ENCODE results near the gene CD28.

CD28 gene

DNA sequence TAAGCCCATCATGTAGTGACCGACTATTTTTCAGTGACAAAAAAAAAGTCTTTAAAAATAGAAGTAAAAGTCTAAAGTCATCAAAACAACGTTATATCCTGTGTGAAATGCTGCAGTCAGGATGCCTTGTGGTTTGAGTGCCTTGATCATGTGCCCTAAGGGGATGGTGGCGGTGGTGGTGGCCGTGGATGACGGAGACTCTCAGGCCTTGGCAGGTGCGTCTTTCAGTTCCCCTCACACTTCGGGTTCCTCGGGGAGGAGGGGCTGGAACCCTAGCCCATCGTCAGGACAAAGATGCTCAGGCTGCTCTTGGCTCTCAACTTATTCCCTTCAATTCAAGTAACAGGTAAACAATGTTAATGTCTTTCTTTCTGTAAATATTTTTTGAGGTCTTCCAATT is at the start of gene CD28:
TSS of gene CD28 (plus strand) at position 237 of the 400 bp plus-strand sequence. CDS start at position 295, 58 bp downstream.
- DNase-seq = no peak

DNA sequence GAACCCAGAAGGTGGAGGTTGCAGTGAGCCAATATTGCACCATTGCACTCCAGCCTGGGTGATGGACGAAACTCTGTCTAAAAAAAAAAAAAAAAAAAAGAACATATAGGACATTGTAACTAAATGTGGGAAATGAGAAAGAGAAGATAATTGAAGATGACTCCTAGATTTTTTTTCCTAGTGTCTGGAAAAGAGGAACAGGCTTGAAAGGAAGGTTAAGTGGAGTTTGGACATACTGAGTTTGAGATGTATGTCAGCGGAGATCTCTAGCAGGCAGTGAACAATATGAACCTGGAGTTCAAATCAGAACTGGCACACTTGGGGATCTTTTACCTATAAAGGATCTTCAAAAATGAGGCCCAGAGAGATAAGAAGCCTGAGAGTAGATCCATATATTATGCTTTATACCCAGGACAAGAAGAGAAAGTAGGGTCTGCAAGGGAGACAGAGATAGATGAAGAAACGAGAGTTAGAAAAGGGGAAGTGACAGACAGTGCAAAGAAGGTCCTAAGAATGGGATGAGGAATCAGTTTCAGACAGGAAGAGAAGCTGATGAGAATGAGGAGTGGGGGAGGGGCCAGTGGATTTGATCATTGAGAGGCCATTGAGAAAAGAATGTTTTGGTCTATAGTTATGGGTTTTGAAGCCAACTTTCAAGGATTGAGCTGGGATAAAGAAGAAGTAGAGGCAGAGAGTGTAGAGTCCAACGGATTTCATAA is 46.9 kb upstream of the CD28 start:
- DNase-seq = no peak

DNA sequence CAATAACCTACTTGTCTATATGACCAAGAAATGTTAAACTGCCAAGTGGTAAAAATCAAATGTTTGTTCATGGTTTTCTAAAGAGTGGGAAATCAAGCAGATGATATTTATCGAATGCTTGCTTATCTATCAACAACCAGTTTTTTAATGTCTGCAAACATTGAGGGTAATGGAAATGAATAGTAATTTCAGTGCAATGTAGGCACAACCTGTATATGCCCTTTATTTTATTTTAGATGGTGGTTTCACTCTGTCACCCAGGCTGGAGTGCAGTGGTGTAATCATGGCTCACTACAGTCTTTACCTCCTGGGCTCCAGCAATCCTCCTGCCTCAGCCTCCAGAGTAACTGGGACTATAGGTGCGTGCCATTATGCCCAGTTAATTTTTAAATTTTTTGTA is 46.0 kb upstream of the CD28 start:
- no peak for DNase-seq

DNA sequence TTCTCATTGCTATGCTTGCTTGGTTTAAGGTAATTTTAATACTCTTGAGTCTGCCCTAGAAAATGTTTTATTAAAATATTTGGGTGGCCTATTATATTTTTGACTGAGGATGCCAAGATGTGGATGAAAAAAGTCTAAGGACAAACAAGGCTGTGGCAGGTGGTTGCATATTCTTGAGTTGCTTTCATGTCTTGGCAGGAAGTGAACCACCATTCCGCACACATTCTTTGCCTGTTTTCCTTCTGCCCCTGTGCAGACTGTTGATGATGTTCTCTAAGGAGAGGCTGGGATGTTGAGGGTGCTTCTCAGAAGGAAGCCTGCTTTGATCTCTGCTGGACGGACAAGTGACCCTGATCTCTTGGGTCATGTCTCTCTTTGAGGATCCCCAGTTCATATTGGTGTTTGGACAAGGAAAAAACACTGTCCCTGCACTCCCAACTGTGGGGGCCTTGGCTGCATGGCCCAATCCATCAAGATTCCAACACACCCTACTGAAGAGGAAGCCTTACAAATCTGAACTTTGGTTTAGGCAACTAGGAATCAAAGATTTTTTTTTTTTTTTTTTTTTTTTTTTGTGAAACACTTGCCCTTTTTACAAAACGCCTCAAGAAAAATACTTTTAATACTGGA is 45.0 kb upstream of the CD28 start:
- DNase-seq = no peak

DNA sequence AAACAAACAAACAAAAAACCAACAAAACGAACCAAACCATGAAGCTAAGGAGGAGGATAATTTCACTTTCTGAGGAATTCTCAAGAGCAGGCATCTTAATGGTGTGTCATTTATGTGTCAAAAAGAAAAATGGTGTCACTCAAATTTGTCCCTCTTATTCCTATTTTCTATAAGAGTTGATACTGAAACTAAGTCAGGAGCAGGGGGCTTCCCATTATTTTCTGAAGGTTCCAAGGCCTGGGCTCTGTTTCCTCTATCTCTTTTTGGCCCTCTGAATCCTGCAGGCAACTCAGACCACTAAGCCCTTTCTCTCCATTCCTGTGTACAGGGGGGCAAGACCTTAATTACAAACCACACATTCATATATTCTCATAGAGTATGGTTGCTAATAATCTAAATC is 44.0 kb upstream of the CD28 start:
- no peak for DNase-seq

DNA sequence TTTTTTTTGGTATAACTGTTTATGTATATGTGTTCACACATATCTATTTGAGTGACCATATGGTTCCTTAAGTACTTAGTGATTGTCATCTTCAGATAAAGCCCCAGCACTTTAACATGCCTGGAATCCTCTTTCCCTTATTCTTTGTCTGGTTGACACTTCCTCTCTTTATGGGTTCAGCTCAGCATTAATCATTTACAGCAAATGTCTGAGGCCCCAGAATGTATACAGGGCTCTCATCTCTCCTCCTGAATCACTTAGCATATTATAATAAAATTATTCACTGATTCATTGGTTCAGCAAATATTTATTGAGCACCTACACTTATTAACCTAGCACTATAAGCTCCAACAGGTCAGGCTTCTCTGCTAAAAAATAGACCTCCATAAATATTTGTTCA is 43.5 kb upstream of the CD28 start:
- no peak for DNase-seq

DNA sequence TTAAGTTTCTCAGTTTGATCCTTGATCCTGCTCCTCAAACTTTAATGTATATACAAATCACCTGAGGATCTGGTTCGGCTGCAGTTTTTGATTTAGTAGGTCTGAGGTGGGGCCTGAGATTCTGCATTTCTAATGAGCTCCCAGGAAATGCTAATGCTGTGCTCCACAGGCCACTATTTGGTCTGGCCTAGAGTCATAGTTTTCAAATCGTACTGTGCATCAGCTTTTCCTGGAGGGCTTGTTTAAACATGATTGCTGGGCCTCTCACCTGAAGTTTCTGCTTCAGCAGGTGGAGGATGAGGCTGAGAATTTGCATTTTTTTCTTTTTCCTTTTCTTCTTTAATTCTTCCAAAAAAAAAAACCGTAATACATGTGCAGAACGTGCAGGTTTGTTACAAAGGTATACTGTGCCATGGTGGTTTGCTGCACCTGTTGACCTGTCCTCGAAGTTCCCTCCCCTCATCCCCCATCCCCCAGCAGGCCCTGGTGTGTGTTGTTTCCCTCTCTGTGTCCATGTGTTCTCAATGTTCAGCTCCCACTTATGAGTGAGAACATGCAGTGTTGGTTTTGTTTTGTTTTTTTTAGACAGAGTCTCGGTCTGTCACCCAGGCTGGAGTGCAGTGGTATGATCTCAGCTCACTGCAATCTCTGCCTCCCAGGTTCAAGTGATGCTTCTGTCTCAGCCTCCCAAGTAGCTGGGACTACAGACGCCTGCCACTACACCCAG is 42.2 kb upstream of the CD28 start:
- no peak for DNase-seq

DNA sequence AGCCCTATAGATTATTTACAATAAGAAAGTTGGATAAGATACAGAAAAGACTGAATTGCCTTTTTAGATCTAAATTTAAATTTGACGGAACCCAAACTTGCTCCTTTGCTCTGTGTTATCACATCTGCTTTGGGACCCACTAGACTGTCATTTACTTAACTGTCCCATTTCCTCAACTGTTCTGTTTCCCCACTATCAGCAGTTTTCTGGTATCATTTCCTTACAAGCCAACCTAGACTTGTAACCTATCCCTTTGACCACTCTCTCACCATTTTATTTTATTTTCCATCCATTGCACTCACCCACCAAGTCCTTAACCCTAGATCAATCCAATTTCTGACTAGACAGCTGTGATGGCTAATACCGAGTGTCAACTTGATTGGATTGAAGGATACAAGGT is 38.6 kb upstream of the CD28 start:
- no peak for DNase-seq

DNA sequence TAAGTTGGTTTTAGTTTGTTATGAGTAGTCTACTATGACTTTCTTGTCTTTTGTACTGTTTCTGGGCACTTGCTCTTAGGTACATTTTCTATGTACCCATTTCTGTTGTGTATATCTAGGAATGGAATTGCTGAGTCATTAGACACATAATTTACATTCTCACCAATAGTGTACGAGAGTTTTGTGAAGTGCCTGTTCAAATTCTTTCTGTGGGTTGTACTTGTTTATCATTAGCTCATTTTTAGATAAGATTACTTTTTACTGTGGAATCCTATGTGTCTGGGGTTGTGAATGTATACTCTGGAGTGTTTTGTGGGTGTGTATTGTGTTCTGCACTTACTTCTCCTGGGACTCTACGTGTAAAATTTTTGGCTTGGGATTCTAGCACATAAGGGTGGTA is 36.6 kb upstream of the CD28 start:
- no peak for DNase-seq

DNA sequence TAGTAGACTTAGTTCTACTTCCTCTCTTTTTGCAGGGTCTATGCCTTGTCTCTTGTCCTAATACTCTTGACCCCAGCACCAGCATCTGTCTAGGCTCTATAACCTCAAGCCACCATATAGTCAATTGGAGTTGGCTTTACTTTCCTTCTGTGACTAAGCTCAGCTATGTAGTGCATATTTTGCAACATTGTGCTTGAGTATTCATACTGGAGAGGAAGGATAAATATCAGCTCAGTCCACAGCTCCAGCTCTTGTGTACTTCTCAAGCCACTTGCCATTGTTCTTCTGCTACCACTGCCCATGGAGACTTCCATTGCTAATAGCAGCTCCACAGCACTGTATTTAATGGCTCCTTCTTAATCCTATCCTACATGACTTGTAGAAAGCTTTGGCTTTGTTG is 35.5 kb upstream of the CD28 start:
- no peak for DNase-seq

DNA sequence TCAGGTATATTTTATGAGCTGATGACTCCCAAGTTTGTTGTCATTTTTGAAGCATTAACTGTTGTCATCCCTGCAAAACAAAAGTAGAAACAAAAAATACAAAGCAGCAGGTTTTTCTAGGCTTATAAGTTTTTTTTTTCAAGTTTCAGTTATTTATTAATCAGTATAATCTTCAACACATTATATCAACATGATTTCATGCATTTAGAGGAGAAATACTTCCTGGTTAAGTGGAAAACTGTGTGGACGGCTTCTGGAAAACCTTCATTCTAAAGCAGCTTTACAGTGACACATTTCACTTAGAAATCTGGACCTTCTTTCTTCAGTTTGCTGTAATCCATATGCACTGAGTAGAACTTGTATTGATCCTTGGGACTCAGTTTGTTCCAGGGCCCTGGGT is 34.6 kb upstream of the CD28 start:
- no peak for DNase-seq

DNA sequence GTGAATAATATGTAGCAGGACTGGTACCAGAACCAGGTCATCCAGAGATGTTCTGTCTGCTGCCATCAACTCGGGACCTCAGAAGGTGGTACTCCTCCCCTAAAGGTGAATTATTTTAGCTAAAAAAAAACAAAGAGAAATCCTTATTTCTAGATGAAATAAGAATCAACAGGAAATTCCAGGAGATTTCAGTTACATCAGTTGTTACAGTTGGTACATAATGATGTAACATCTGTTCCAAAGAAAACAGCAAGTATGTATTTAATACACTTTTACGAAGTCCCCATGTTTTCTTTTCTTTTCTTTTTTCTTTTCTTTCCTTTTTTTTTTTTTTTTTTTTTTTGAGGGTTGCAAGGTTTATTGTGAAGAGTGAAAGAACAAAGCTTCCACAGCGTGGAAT is 33.6 kb upstream of the CD28 start:
- no peak for DNase-seq

DNA sequence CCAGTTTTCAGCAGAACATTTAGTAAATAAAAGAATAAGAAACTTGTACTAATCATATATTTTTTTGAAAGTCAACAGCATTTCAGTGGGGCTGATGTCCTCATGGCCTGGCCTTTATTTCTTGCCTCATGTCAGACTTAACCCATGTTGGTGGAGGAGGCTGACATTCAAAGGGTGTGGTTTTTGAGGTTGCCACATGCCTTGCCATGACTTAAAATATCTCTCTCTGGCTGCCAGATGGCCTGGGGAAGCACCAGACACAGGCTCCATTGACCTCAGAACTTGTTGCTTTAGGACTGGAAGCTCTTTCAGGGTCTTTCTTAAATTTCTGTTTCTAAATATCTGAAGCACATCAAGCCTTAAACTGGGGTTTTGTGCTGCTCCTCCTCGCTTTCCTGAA is 32.5 kb upstream of the CD28 start:
- DNase-seq = no peak

DNA sequence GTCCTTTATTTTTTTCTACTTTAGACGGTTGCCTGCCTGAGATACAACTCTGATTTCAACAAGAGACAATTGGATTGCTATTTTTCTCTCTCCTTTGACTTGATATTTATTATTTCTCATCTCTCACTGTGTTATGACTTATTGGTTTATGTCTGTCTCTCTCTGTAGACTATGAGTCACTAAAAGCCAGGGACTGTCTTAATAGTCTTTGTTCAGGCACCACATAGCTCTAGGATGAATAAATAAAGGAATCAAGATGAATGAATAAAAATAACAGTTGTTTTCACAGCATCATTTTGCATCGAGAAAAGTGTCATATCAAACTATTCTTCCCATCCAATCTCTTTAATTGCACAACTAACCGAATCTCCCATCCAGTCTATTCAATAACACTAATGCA is 31.4 kb upstream of the CD28 start:
- DNase-seq = no peak

DNA sequence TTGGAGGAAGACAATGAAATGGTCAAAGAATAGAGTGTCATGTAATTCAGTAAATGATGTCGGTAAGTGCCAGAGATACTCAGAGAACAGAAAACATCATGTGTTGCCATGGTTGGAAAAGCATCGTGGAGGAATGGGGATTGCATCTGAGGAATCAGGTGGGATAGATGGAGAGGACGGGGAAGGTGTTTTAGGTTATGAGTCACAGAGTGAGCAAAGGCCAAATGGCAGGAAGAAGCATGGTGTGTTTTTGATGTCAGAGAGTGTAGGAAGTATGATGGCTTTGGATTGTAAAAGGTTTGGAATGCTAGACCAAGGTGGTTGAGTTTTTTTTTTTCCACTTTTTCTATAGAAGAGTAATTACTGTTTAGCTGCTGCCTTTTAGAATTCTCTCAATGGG is 27.5 kb upstream of the CD28 start:
- no peak for DNase-seq

DNA sequence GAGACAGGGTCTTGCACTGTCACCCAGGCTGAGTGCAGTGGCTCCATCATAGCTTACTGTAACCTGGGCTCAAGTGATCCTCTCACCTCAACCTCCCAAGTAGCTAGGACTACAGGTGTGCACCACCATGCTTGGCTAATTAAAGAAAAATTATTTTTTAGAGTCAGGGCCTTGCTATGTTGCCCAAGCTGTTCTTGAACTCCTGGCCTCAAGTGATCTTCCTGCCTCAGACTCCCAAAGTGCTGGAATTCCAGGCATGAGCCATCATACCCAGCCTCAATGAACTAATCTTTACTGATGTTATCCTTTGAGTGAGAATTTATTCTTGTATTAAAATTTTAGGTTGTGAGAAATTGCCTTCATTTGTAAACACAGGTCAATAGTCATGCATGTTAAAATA is 27.0 kb upstream of the CD28 start:
- no peak for DNase-seq

DNA sequence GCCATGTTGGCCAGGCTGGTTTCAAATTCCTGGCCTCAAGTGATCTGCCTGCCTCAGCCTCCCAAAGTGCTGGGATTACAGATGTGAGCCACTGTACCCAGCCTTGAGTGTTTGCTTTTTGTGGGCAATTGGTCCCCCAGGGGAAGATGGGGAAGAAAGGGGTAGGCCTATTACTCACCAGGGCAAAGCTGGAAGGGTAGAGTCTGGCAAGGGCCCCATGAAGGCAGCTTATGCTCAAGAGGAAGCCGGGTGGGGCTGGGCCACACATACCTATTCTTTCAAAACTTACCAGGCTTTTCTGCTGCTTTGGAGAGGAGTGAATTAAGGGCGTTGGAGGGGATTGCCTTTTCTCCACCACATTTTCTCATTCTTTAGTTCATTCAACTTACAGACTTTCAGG is 24.5 kb upstream of the CD28 start:
- DNase-seq = no peak

DNA sequence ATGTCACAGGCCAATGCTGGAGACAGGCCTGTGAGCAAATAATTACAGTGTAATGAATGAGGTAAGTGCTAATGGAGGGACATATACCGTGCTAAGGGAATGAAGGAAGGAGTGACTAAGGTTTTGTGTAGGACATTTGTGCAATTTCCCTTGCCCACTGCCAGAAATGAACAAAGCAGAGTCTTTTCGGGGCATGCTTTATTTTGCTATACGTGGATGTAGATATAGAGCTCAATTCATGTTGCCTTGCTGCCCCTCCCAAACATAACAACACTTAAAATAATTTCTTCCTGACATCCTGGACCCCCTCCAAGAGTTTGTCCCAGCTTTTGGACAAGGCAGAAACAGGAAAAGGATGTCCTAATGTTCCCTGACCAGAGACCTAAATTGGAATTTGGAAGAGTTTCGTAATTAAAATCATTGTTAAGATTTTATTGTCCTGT is 23.7 kb upstream of the CD28 start:
- no peak for DNase-seq

DNA sequence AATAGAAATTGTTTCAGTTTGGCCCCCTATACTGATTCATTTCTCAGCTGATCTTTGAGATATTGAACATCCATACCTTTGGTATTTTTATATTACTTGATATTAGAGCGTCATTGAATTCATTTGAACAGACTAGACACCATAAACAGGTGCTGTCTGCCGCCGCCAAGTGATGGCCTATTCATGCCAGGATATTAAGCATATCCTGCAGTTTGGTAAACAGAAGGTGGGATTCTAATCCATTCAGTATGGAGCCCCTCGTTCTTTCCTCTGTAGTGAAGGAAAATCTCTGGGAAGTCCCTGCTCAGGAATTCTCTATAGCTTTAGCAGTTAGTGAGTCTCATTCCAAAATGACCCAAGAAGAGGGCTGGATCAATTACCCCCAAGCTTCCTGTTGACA is 23.0 kb upstream of the CD28 start:
- no peak for DNase-seq

DNA sequence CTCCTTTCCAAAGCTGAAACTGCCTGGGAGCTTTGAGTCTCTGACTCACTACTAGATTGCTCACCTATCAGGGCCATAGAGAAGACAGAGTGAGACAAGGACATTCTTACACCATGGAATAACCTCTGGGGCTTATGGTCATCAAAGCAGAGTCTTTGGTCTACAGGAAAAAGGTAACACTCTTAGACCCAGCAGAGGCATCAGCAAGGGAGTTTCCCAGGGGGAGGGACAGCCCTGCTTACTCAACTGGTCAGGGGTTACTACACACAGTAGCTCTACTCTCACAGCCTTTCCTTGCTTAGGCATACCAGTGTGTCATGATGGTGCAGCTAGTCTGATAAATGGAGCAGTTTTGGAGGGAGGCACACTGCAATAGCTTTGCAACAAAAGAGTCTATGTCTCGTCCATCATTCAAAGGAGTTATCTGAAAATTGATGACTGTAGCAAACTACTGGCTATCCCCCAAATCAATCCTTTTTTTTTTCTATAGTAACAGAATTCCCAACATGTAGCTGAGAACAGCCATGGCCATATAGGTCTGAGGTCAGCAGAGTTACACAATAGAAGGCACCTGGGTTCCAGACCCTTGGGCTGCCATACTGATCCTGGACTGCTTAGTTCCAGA is 22.4 kb upstream of the CD28 start:
- no peak for DNase-seq

DNA sequence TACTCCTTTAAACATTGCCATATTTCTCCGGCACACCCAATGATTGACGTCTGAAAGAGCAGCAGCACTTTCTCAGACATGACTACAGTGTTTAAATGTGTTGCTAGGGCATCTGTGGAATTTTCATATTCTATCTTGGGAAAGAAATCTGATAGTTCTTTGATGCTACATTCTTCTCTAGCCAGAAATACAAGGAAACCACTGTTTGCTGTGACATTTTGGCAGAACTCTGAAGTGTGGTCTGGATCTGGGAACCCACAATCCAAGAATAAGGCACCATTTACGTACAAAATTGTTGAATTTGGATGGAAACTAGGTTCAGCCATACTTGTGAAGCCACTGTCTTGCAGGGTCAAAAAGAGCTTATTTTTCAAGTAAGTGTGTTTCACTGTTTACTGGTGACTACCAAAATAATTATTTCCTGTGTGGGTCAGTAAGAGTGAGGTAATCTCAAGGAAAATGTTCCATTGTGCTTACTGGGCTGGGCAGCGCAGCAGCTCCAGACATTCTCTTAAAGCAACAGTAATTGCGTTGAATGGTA is 21.3 kb upstream of the CD28 start:
- no peak for DNase-seq

DNA sequence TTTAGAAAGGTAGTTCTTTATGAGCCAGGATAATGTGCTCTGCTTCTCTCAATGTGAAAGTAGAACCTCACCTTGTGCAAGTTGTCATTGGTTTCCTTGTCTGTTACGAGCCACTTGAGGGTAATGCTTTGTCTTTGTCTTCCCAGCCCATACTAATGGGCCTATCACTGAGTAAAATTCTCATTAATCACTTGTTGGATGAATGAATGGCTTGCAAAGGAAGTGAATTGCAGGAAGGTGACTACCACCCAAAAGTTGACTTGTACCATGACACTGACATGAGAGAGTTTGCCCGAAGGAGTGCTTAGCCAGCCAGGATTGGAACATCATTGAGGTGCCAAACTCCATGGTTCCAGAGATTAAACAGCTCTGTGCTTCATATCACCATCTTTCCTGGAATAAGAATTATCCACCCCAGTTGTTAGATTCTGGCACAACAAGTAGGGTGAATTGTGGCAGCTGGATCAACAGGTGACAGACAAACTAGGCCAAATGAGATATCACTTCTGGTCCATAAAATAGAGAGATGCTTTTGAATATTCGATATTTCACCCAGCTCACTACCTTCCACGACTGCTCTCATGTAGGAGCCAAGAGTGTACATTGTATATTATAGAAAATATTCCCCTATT is 20.5 kb upstream of the CD28 start:
- DNase-seq = no peak

DNA sequence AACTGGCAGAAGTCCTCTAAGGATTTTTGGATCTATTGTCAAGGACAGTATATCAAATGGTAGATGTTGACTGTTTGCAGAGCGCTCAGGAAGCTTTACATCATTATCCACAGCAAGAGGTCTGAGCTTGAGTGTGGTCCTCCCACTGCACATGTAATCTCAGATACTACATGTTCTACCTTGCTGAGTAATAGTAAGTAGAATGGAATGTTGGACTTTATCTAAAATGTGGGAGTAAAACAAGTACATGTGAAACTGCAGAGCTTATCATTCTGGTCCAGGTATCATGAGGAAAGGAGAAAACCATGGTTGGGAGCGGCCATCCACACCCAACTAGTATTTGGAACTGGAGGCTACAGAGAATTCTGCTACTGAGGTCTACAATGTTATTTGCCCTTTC is 19.3 kb upstream of the CD28 start:
- DNase-seq = no peak

All from NCI-H345 (cell line).